ENCODE data around the gene OCSTAMP. TPM values are rescaled to one million over a fixed set of nuclear protein-coding genes. Genes with fewer than 3 reads are reported as not detected.

The OCSTAMP gene
- total and polyA plus RNA-seq, 7 donors: not detected

DNA sequence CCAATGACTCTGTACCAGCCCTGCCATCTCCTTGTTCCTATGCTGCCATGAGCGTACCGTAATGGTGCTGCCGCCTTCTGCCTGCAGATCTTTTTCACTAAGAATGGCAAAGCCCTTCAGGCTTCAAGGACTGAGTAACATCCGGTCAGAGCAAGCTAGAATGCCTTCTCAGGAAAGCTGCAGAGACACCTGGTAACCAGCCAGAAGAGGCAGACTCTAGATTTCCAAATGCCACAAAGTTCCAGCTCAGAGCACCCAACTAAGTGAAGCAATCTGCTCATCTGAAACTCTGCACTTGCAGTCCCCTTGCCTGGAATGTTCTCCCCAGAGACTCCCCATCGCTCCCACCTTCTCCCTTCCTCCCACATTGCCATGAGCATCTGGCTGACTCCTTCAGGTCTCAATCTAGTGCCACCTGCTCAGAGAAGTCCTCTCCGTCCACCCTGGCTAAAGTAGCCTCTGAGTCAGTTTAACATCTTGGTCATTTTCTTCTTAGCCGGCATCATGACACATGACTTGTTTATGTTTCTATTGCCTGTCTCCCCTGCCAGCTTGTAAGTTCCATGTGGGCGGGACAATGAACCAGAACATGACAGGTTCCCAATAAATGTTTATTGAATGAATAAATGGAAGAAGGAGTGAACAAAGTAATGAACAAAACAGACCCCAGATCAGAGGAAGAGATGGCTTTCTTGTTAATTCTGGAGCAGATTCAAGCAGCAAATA is 6.9 kb upstream of the OCSTAMP start:
- H3K36me3 ChIP-seq: no peaks in the 10 kb centered on the region
- no peaks in the 10 kb centered on the region for H3K27me3 ChIP-seq
- DNase-seq: no peak
- peaks cover 0 to 6% (median 4%) of the 10 kb centered on the region in 4 donors for H3K4me1 ChIP-seq
- TF ChIP-seq, protein P1, sequence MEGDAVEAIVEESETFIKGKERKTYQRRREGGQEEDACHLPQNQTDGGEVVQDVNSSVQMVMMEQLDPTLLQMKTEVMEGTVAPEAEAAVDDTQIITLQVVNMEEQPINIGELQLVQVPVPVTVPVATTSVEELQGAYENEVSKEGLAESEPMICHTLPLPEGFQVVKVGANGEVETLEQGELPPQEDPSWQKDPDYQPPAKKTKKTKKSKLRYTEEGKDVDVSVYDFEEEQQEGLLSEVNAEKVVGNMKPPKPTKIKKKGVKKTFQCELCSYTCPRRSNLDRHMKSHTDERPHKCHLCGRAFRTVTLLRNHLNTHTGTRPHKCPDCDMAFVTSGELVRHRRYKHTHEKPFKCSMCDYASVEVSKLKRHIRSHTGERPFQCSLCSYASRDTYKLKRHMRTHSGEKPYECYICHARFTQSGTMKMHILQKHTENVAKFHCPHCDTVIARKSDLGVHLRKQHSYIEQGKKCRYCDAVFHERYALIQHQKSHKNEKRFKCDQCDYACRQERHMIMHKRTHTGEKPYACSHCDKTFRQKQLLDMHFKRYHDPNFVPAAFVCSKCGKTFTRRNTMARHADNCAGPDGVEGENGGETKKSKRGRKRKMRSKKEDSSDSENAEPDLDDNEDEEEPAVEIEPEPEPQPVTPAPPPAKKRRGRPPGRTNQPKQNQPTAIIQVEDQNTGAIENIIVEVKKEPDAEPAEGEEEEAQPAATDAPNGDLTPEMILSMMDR (IDR thresholded peaks at IDR 0.05): no peak
- TF ChIP-seq POLR2A (IDR thresholded peaks at IDR 0.05) (no peak), EP300 (IDR thresholded peaks at IDR 0.05) (no peak), POLR2AphosphoS5 (IDR thresholded peaks at IDR 0.05) (no peak)
- no peak overlapping the region for H3K27ac ChIP-seq
- WGBS, 2 donors: 80 to 84% methylated on average over 8 of the region's 8 CpGs
- no peaks in the 10 kb centered on the region for H3K9me3 ChIP-seq
- no peak overlapping the region for H3K4me3 ChIP-seq
- intact Hi-C loops (cut with DNase I): no loop called here

DNA sequence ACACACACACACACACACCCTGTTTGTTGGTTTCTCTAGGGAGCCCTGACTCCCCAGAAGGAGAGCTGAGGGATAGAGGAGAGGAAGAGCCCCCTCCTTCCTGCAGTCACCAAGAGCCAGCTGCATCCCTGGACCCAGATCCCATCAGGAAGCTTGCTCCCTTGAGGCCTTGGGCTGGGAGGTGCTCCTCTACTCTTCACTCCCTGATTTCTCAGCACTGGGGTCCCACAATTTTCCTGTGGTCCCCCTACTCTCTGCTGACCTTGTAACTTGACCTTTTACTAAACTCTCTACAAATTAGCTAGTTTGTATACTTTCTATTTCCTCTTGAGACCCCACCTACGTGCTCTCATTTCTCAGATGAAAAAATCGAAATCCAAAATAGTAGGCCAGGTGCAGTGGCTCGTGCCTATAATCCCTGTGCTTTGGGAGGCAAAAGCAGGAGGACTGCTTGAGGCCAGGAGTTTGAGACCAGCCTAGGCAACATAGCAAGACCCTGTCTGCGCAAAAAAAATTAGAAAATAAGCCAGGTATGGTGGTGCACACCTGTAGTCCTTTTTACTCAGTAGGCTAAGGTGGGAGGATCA is 5.0 kb upstream of the OCSTAMP start:
- intact Hi-C loops (cut with DNase I): no loop called here
- no peaks in the 10 kb centered on the region for H3K4me1 ChIP-seq
- no peak overlapping the region for H3K4me3 ChIP-seq
- no peak overlapping the region for H3K27ac ChIP-seq
- TF ChIP-seq EP300 (IDR thresholded peaks at IDR 0.05) (no peak), POLR2AphosphoS5 (IDR thresholded peaks at IDR 0.05) (no peak), POLR2A (IDR thresholded peaks at IDR 0.05) (no peak)
- TF ChIP-seq, protein P1 (IDR thresholded peaks at IDR 0.05): no peak
- H3K27me3 ChIP-seq: no peaks in the 10 kb centered on the region
- no peak for DNase-seq
- WGBS, 2 donors: 82 to 85% methylated on average over 4 of the region's 4 CpGs
- no peaks in the 10 kb centered on the region for H3K9me3 ChIP-seq
- no peaks in the 10 kb centered on the region for H3K36me3 ChIP-seq

DNA sequence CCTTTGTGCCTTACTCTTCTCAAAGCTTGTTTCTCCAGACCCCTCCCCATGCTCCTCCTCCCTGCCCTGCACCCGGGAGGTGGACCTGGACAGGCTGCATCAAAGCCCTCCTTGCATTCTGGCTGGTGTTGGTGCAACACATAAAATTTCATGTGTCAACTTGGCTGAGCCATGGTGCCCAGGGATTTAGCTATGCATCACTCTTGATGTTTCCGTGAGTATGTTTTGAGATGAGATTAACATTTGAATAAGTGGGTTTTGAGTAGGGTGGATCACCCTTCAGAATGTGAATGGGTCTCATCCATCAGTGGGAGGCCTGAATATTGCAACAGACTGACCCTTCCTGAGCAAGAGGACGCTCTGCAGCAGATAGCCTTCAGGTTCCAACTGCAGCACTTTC is 4.4 kb upstream of the OCSTAMP start:
- TF ChIP-seq EP300 (IDR thresholded peaks at IDR 0.05) (no peak), POLR2AphosphoS5 (IDR thresholded peaks at IDR 0.05) (no peak), POLR2A (IDR thresholded peaks at IDR 0.05) (no peak)
- TF ChIP-seq, protein P1 (IDR thresholded peaks at IDR 0.05): no peak
- H3K4me3 ChIP-seq: no peak overlapping the region
- intact Hi-C loops (cut with DNase I): no loop called here

DNA sequence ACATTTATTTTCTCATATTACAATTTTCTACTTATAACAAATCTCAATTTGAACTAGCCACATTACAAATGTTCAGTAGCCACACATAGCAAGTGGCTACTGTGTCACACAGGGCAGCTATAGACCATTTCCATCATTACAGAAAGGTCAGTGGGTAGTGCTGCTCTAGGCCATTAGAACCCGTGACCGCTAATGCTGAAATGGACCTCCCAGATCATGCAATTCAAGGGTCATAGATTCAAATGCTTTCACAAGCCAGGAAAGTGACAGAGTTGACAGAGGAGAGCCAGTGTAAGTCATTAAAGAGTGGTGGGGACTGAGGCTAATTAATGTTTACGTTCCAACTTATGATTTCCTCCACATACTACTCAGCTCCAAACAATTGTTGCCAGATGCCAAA is 3.5 kb upstream of the OCSTAMP start:
- no peak overlapping the region for H3K27ac ChIP-seq

More for the DNA sequence above, 4.4 kb upstream of the OCSTAMP start:
- Histone ChIP-seq H3K27ac (no peak overlapping the region), H3K27me3 (no peaks in the 10 kb centered on the region), H3K9me3 (no peaks in the 10 kb centered on the region), H3K36me3 (no peaks in the 10 kb centered on the region), H3K4me1 (no peaks in the 10 kb centered on the region)
- WGBS, 2 donors: 71 to 81% methylated on average over 3 of the region's 3 CpGs
- DNase-seq: no peak

More for the DNA sequence above, 3.5 kb upstream of the OCSTAMP start:
- H3K4me3 ChIP-seq: no peak overlapping the region
- H3K4me1 ChIP-seq: no peaks in the 10 kb centered on the region
- intact Hi-C loops (cut with DNase I): no loop called here
- TF ChIP-seq EP300 (IDR thresholded peaks at IDR 0.05) (no peak), POLR2A (IDR thresholded peaks at IDR 0.05) (no peak), POLR2AphosphoS5 (IDR thresholded peaks at IDR 0.05) (no peak)
- TF ChIP-seq, protein P1 (IDR thresholded peaks at IDR 0.05): no peak
- H3K9me3 ChIP-seq: no peaks in the 10 kb centered on the region
- no peak for DNase-seq
- no peaks in the 10 kb centered on the region for H3K36me3 ChIP-seq
- 92 to 96% methylated on average over 3 of the region's 3 CpGs for WGBS, 2 donors
- H3K27me3 ChIP-seq: no peaks in the 10 kb centered on the region
